ENCODE measurements around the gene NONO. TPM values are rescaled to one million over a fixed set of nuclear protein-coding genes. Genes with fewer than 3 reads are reported as not detected.

The NONO gene
- 68.0 and 71.7 TPM in 2 replicates for polyA plus RNA-seq

GRCh38 chrX:71283403-71284143, at the start of gene NONO:
Gene NONO (plus strand): TSS chrX:71283635. CDS start chrX:71290638, 7,003 bp downstream.

GRCh38 chrX:71254092-71254963, 29.1 kb upstream of the NONO start, which contains the start of gene ZMYM3:
Gene ZMYM3 (minus strand): TSS chrX:71254140. CDS start chrX:71253255, 885 bp downstream.

GRCh38 chrX:71301195-71301924, 17.9 kb downstream of the NONO start, which contains the start of gene ITGB1BP2:
Gene ITGB1BP2 (plus strand): TSS chrX:71301750. CDS start chrX:71301807, 57 bp downstream.

Other genes with a start within 250 kb of the NONO start
- 22.0 and 41.6 TPM in 2 replicates for gene SNX12, start 215.3 kb upstream of the NONO start, polyA plus RNA-seq
- not detected in 2 replicates for gene FOXO4, start 187.8 kb upstream of the NONO start, polyA plus RNA-seq
- not detected in 2 replicates for gene CXorf65, start 176.9 kb upstream of the NONO start, polyA plus RNA-seq
- not detected in 2 replicates for gene IL2RG, start 172.1 kb upstream of the NONO start, polyA plus RNA-seq
- gene MED12, start 165.0 kb upstream of the NONO start, polyA plus RNA-seq = 0.77 and 1.0 TPM in 2 replicates
- gene NLGN3, start 138.8 kb upstream of the NONO start, polyA plus RNA-seq = 16.1 and 16.4 TPM in 2 replicates
- 1.0 TPM in 1 of 2 replicates, not detected in the other for gene GJB1, start 60.4 kb upstream of the NONO start, polyA plus RNA-seq
- gene ZMYM3, start 29.5 kb upstream of the NONO start, polyA plus RNA-seq = 4.8 and 5.6 TPM in 2 replicates
- not detected in 2 replicates for gene ITGB1BP2, start 18.1 kb downstream of the NONO start, polyA plus RNA-seq
- gene TAF1, start 82.7 kb downstream of the NONO start, polyA plus RNA-seq = 4.8 and 6.4 TPM in 2 replicates
- 78.6 and 84.1 TPM in 2 replicates for gene OGT, start 249.5 kb downstream of the NONO start, polyA plus RNA-seq